ENCODE measurements around the gene SHOC2. TPM values are rescaled to one million over a fixed set of nuclear protein-coding genes. Genes with fewer than 3 reads are reported as not detected.

The SHOC2 gene
- total RNA-seq, 1 donor from 2014 or later: 79.5 TPM

GRCh38 chr10:110979611-110980010 lies 60.2 kb downstream of the SHOC2 start:
- no peak for DNase-seq (ENCODE audit: low spot score)

DNA sequence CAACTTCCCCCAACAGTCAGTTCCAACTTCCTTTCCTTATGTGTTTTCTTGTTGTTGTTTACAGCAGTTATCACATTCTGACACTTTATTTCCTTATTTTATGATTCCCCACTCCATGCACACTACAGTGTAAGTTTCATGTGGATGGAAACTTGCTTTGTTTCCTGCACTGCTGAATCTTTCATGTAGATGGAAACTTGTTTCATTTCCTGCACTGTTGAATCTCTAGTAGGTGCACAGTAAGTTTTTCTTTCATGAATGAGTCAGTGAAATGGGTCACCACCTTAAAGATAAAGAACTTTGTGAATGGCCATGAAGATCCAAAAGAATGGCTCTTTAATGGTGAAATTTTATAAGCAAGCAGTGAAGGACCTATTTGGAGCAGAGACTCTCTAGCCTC lies 61.4 kb downstream of the SHOC2 start:
- DNase-seq (ENCODE audit: low spot score): no peak

- no peak for DNase-seq (ENCODE audit: low spot score)
Observed at GRCh38 chr10:110983466-110983865, 64.1 kb downstream of the SHOC2 start.

DNA sequence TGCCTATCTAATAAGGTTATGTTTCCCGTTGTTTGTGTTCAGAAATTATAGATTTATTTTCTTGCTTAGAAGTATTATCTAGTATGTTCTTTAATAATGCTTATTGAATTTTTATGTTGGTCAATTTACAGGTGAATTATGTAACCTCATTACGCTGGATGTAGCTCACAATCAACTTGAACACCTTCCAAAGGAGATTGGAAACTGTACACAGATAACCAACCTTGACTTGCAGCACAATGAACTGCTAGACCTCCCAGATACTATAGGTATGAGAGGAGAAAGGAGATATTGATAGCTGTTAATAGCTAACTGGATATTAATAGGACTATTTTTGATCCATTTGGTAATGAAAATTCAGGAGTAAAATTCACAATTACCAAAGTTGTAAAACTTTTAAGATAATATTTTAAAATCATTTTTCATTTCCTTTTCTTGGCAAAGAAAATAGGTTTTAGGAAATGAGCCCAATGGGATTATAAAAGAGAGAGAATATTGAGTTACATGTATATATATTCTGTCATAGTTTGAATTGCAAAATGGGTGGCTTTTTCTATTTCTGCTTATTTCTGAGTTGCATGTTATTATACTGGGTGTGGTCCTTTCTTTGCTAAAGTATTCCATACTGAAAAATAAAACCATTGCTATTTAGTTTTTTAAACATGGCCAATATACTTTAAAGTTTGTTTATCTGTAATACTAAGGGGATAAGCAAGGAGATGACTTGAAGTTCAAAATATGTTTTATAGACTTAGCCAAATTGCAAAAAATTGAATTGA lies 66.3 kb downstream of the SHOC2 start:
- DNase-seq (ENCODE audit: low spot score): no peak

DNA sequence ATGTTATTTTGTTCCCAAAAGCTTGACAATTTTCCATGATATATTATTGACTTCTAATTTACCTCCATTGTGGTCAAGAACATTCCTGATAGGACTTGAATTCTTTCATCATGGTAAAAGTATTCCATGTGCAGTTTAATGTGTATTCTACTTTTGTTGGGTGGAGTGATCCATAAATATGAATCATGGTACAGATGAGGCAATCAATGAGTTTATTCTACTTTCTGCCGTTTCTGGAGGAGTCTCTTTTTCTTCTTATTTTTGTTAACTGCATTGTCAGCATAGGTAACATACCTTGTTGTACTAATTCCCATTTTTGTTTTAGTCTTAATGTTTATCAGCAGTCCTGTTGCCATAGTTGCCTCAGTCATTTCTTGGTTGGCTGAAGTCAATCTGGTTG lies 69.6 kb downstream of the SHOC2 start:
- DNase-seq (ENCODE audit: low spot score): no peak

- DNase-seq (ENCODE audit: low spot score): no peak
Observed at GRCh38 chr10:110992006-110992800, 72.8 kb downstream of the SHOC2 start.

DNA sequence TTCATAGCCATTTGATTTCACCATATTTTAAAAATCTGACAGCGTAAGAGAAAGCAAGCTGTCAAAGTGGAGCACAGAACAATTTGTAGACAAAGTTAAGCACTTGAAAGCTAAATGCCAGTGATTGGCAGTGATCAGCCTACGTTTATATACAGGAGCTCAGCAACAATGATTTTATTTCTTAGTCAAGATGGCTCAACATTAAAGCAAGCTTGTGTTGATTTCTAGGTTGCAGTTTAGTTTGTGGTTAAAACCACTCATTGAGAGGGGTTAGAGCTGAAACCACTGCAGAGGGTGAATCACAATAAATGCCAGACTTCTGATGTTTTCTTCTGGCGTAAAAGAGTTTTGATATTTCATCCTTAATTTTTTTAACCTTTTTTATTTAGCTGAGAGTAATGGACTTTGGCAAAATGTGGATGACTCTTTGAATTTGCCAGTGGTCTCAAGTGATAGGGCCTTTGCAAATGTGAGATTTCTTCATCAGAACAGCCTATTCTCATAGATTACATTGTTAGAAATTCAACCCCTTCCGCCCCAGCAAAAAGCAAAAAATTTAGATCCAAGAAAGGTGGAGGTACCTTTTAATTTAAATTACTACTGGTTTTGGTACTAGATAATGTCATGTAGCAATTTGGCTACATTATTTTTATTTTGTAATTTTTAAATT lies 73.8 kb downstream of the SHOC2 start:
- no peak for DNase-seq (ENCODE audit: low spot score)

GRCh38 chr10:110994406-110995086 lies 75.1 kb downstream of the SHOC2 start:
- DNase-seq (ENCODE audit: low spot score): no peak

- DNase-seq (ENCODE audit: low spot score): no peak
Observed at GRCh38 chr10:110995301-110995700, 75.9 kb downstream of the SHOC2 start.

GRCh38 chr10:110996256-110996655 lies 76.9 kb downstream of the SHOC2 start:
- DNase-seq (ENCODE audit: low spot score): no peak

- no peak for DNase-seq (ENCODE audit: low spot score)
Observed at GRCh38 chr10:111004016-111004415, 84.6 kb downstream of the SHOC2 start.

GRCh38 chr10:111007486-111007885 lies 88.1 kb downstream of the SHOC2 start:
- no peak for DNase-seq (ENCODE audit: low spot score)

DNA sequence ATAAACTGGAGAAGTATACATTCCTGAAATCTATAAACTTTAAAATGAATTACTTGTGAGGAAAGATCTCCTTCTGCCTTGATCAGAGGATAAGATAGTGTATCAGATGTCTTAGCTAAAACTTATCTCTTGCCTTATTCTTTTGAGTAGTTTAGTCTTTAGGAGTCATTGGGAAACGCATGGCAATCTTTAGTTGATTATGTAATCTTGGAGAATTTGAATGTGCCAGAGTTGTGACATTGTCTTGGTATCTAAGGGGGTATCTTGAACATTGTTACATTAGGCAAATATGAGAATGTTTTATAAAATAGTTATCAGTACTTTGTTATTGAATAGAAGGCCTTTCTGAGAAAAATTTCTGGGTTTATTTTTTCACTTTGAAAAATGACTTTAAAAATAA lies 95.8 kb downstream of the SHOC2 start:
- no peak for DNase-seq (ENCODE audit: low spot score)

- no peak for DNase-seq (ENCODE audit: low spot score)
Observed at GRCh38 chr10:111017098-111017497, 97.7 kb downstream of the SHOC2 start.

- DNase-seq (ENCODE audit: low spot score): no peak
Observed at GRCh38 chr10:111018021-111018420, 98.6 kb downstream of the SHOC2 start.

DNA sequence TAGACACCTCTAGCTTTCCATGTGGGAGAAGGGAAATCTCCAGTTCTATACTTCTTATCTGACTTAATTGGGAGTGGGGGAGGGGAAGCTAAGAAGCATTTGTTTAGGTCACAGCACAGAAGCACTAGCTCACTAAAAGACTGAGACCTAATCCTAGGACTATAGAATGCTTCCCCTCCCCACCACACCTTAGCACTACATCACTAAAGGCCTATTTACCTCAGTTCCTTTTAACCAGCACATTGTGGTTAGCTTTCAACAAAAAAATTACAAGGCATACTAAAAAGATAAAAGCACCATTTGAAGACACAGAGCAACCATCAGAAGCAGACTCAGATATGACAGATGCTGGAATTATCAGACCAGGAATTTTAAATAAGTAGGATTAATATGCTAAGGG lies 103.7 kb downstream of the SHOC2 start:
- no peak for DNase-seq (ENCODE audit: low spot score)

DNA sequence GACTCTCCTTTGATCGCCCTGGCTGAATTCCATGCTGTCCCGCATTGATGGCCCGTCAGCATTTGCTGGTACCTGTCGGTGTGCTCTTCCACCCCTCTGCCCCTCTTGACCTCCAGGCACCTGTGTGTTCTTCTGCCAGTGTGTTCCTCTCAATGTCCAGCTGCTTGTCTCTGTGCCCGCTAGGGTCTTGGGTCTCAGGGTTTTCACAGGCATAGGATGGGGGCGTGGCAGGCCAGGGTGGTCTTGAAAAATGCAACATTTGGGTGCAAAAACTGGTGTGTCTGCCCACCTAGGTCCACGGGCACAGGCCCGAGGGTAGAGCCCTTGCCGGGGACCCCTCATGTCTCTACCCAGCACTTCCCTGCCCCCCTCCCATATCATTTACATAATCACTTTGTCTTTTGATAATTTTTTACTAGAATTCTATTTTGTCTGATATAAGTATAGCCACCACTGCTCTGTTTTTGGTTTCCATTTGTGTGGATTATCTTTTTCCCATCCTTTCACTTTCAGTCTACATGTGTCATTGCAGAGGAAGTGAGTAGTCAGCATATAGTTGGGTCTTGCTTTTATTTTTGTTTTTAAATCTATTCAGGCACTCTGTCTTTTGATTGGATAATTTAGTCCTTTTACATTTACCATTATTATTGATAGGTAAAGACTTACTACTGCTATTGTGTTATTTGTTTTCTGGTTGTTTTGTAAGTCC lies 110.8 kb downstream of the SHOC2 start:
- DNase-seq (ENCODE audit: low spot score): no peak

DNA sequence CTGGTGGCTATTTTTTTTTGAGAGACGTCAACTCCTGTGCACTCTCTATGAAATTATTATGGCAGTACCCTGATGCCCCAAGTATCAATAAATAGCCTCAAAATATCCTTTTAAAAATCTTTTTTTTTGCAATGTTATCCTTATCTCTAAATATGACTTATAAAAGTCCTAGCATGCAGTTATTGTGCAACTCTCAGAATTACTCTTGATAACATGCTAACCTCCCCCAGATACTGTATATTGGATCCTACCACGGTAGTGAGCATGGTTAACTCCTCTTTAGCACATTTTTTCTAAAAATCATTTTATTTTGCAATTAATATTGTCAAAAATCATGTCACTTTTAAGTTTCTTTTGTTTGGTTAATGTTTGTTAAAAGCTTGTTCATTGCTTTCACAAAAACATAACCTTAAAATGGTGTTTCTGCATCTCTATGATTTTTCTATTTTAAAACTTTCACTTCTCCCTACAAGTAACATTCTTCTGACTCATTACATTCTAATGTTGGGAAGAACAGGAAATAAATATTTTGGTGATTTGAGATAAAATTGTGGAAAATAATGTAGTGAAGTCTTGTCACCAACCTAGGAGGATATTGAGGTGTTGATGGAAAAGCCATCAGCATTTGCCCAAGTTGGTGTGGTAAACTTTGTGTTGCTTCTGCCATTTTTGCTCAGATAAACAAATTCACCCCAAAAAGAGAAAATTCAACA lies 115.3 kb downstream of the SHOC2 start:
- DNase-seq (ENCODE audit: low spot score): no peak

DNA sequence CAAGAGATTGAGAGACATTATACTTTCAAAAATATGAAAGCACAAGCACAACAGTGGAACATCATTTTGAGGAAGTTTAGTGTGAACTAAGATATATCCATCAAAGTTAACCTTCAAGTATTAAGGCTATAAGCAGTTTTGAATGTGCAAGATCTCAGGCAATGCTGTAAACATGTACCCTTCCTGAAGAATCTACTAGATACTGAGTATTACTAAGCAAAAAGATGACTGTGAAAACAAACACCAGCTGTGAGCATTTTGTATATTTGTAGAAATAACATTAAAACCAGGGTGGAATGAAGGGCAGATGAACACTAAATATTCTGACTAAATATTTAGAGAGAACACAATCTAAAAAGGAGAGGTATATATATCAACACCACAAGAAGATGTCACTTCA lies 116.1 kb downstream of the SHOC2 start:
- DNase-seq (ENCODE audit: low spot score): no peak

DNA sequence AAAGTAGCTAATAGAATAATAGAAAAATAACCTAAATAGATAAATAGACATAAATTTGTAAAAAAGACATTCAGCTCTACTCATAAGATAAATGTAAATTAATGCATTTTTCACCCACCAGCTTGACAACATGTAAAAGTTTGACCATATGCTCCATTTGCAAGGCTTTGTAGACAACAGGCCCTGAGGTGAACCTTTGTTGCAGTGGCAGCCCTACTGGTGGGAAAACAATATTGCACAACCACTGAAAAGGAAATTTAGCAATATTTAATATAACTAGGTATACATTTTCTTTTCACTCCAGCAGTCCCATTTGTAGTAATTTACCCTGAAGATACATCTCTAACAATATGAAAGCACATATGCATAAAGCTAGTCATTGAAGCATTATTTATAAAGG lies 118.5 kb downstream of the SHOC2 start:
- DNase-seq (ENCODE audit: low spot score): no peak

Measured in mesenteric fat pad (tissue), 1 donor.